CMK (cell line): Measurements from ENCODE around the gene CHFR.
"Not testable (repeated sequence)": the region's sequence is repeated elsewhere in the genome, so short reads cannot be mapped to it uniquely, and the experiment has no call there.

ENCODE experiments used
- DNase-seq: peaks from one replicate; pipeline ENCODE4 v3.0.0-alpha.2; 2010; ENCODE audit warnings: low read depth

The CHFR gene

GRCh38 chr12:132840536-132840935 is 46.9 kb downstream of the CHFR start:
- DNase-seq: no peak

GRCh38 chr12:132839558-132840235 is 47.7 kb downstream of the CHFR start:
- DNase-seq: no peak

- DNase-seq: no peak
These were observed 48.9 kb downstream of the CHFR start for GRCh38 chr12:132838410-132839080.

GRCh38 chr12:132837693-132838409 is 49.6 kb downstream of the CHFR start:
- no peak for DNase-seq

GRCh38 chr12:132836795-132837331 is 50.5 kb downstream of the CHFR start:
- DNase-seq: no peak

GRCh38 chr12:132836230-132836629 is 51.2 kb downstream of the CHFR start:
- DNase-seq: not testable (repeated sequence)

- DNase-seq: no peak
These were observed 52.1 kb downstream of the CHFR start for GRCh38 chr12:132835076-132836025.

GRCh38 chr12:132834181-132834711 is 53.2 kb downstream of the CHFR start:
- no peak for DNase-seq

- no peak for DNase-seq
These were observed 54.1 kb downstream of the CHFR start for GRCh38 chr12:132833341-132833740.

GRCh38 chr12:132831771-132832170 is 55.6 kb downstream of the CHFR start:
- no peak for DNase-seq

GRCh38 chr12:132828706-132829534 is 58.5 kb downstream of the CHFR start, which contains the start of gene GOLGA3:
GOLGA3 (minus strand) TSS chr12:132828869; CDS start chr12:132822128, 6,741 bp downstream.
- DNase-seq: peak; percentile 86

GRCh38 chr12:132827763-132828703 is 59.4 kb downstream of the CHFR start:
- DNase-seq: no peak

- DNase-seq: no peak
These were observed 61.5 kb downstream of the CHFR start for GRCh38 chr12:132825861-132826260.

GRCh38 chr12:132825089-132825488 is 62.3 kb downstream of the CHFR start:
- no peak for DNase-seq

- no peak for DNase-seq
These were observed 63.4 kb downstream of the CHFR start for GRCh38 chr12:132824053-132824452.

GRCh38 chr12:132818562-132818961 is 68.8 kb downstream of the CHFR start:
- no peak for DNase-seq

GRCh38 chr12:132814232-132814631 is 73.2 kb downstream of the CHFR start:
- DNase-seq: no peak

GRCh38 chr12:132813443-132813842 is 74.0 kb downstream of the CHFR start:
- DNase-seq: no peak

- DNase-seq: no peak
These were observed 74.6 kb downstream of the CHFR start for GRCh38 chr12:132812631-132813305.
